Right atrium auricular region (tissue), 2 donors: ENCODE results near the gene NME3. TPM values are rescaled to one million over a fixed set of nuclear protein-coding genes. Genes with fewer than 3 reads are reported as not detected.
"Not testable (repeated sequence)": the region's sequence is repeated elsewhere in the genome, so short reads cannot be mapped to it uniquely, and the experiment has no call there.

Source experiments
- DNase-seq: peaks from one replicate; pipeline ENCODE4 v3.0.0-alpha.2; 2019; ENCODE audit warnings: low spot score
- H3K27ac ChIP-seq, 2 donors: fragments of 200-600 bp; sonication (generic); 1 replicate in 1 of 2; 2 replicates in 1 of 2; pipeline ENCODE4 v1.5.1; 2016 to 2019
- H3K27me3 ChIP-seq, 2 donors: fragments of 200-600 bp; sonication (generic); one replicate each; pipeline versions ENCODE4 v1.5.1 to v1.6.0; 2017 to 2019
- H3K36me3 ChIP-seq: fragments of 200-600 bp; sonication (generic); one replicate; pipeline ENCODE4 v1.5.1; 2016
- H3K4me1 ChIP-seq, 2 donors: fragments of 200-600 bp; sonication (generic); one replicate each; pipeline versions ENCODE4 v1.5.1 to v1.6.0; 2017 to 2019
- H3K4me3 ChIP-seq, 2 donors: fragments of 200-600 bp; sonication (generic); 1 replicate in 1 of 2; 2 replicates in 1 of 2; pipeline ENCODE4 v1.5.1; 2017 to 2019; ENCODE audit warnings: mild to moderate bottlenecking in 1 of 2, moderate library complexity in 1 of 2
- H3K9me3 ChIP-seq, 2 donors: fragments of 200-600 bp; sonication (generic); one replicate each; pipeline ENCODE4 v1.5.1; 2019
- CTCF ChIP-seq, 2 donors: fragments of 200-600 bp; sonication (generic); IDR thresholded peaks; one replicate each; pipeline ENCODE4 v1.5.1; 2019; ENCODE audit warnings: antibody characterized with exemption in 2 of 2
- total RNA-seq, 2 donors: library from RNA; depleted of rRNA; stranded (reverse); fragments of >200 nt; gene quantifications; one replicate each; pipeline ENCODE4 v1.1.0, GENCODE V29; 2016

Gene NME3
- total RNA-seq, 2 donors from 2014 or later = 51.3 to 56.2 TPM

GRCh38 chr16:1734816-1735215, 36.5 kb downstream of the NME3 start:
- no peak overlapping the region for H3K27ac ChIP-seq
- H3K4me1 ChIP-seq = no peaks in the 10 kb centered on the region
- DNase-seq = no peak
- H3K36me3 ChIP-seq = peaks cover 37% of the 10 kb centered on the region
- H3K4me3 ChIP-seq = no peak overlapping the region
- no peaks in the 10 kb centered on the region for H3K9me3 ChIP-seq
- no peaks in the 10 kb centered on the region for H3K27me3 ChIP-seq
- no peak for TF ChIP-seq CTCF (IDR thresholded peaks at IDR 0.05)

- DNase-seq = no peak
- no peaks in the 10 kb centered on the region for H3K27me3 ChIP-seq
- no peak overlapping the region for H3K4me3 ChIP-seq
- no peaks in the 10 kb centered on the region for H3K4me1 ChIP-seq
- no peaks in the 10 kb centered on the region for H3K9me3 ChIP-seq
- no peak for TF ChIP-seq CTCF (IDR thresholded peaks at IDR 0.05)
- H3K36me3 ChIP-seq = peaks cover 44% of the 10 kb centered on the region
- no peak overlapping the region for H3K27ac ChIP-seq
These were observed 37.2 kb downstream of the NME3 start for GRCh38 chr16:1734123-1734522.

- not testable (repeated sequence) for H3K27ac ChIP-seq, H3K9me3 ChIP-seq, H3K4me3 ChIP-seq, DNase-seq, H3K4me1 ChIP-seq, H3K27me3 ChIP-seq
- peaks cover 60% of the 10 kb centered on the region for H3K36me3 ChIP-seq
These were observed 38.8 kb downstream of the NME3 start for GRCh38 chr16:1732551-1732987.

- H3K27ac ChIP-seq = no peak overlapping the region
- no peaks in the 10 kb centered on the region for H3K4me1 ChIP-seq
- no peak for TF ChIP-seq CTCF (IDR thresholded peaks at IDR 0.05)
- DNase-seq = no peak
- no peaks in the 10 kb centered on the region for H3K27me3 ChIP-seq
- H3K4me3 ChIP-seq = no peak overlapping the region
- no peaks in the 10 kb centered on the region for H3K9me3 ChIP-seq
- H3K36me3 ChIP-seq = peaks cover 60% of the 10 kb centered on the region
These were observed 39.3 kb downstream of the NME3 start for GRCh38 chr16:1732071-1732470.

GRCh38 chr16:1731603-1732002, 39.7 kb downstream of the NME3 start:
- H3K36me3 ChIP-seq = peaks cover 65% of the 10 kb centered on the region

GRCh38 chr16:1731073-1731472, 40.3 kb downstream of the NME3 start:
- DNase-seq = no peak
- no peaks in the 10 kb centered on the region for H3K27me3 ChIP-seq
- H3K36me3 ChIP-seq = peaks cover 70% of the 10 kb centered on the region
- H3K4me3 ChIP-seq = no peak overlapping the region
- no peak overlapping the region for H3K27ac ChIP-seq
- H3K4me1 ChIP-seq = no peaks in the 10 kb centered on the region
- TF ChIP-seq CTCF (IDR thresholded peaks at IDR 0.05) = no peak
- no peaks in the 10 kb centered on the region for H3K9me3 ChIP-seq

More at GRCh38 chr16:1731603-1732002, 39.7 kb downstream of the NME3 start:
- Histone ChIP-seq H3K27me3 (no peaks in the 10 kb centered on the region), H3K9me3 (no peaks in the 10 kb centered on the region), H3K27ac (no peak overlapping the region), H3K4me1 (no peaks in the 10 kb centered on the region), H3K4me3 (no peak overlapping the region)
- DNase-seq = no peak
- no peak for TF ChIP-seq CTCF (IDR thresholded peaks at IDR 0.05)
